ENCODE data around the gene ASCC3. TPM values are rescaled to one million over a fixed set of nuclear protein-coding genes. Genes with fewer than 3 reads are reported as not detected.

The ASCC3 gene
- total RNA-seq, 4 donors from 2014 or later, result 21.2 to 41.4 (median 28.5) TPM

GRCh38 chr6:100883347-100883746, 2.2 kb upstream of the ASCC3 start:
- Histone ChIP-seq H3K4me3 (no peak overlapping the region), H3K4me1 (peaks cover 3 to 30% (median 4%) of the 10 kb centered on the region in 3 donors), H3K27ac (no peak overlapping the region), H3K36me3 (no peaks in the 10 kb centered on the region), H3K27me3 (no peaks in the 10 kb centered on the region), H3K9me3 (no peaks in the 10 kb centered on the region)
- 100% methylated on average over 3 of the region's 3 CpGs for WGBS, 2 donors (ENCODE audit: low coverage in 1 of 2)
- no peak for ATAC-seq
- TF ChIP-seq POLR2A (IDR thresholded peaks at IDR 0.05) (no peak), EP300 (IDR thresholded peaks at IDR 0.05) (no peak), POLR2AphosphoS5 (IDR thresholded peaks at IDR 0.05) (no peak)
- TF ChIP-seq, protein P1, sequence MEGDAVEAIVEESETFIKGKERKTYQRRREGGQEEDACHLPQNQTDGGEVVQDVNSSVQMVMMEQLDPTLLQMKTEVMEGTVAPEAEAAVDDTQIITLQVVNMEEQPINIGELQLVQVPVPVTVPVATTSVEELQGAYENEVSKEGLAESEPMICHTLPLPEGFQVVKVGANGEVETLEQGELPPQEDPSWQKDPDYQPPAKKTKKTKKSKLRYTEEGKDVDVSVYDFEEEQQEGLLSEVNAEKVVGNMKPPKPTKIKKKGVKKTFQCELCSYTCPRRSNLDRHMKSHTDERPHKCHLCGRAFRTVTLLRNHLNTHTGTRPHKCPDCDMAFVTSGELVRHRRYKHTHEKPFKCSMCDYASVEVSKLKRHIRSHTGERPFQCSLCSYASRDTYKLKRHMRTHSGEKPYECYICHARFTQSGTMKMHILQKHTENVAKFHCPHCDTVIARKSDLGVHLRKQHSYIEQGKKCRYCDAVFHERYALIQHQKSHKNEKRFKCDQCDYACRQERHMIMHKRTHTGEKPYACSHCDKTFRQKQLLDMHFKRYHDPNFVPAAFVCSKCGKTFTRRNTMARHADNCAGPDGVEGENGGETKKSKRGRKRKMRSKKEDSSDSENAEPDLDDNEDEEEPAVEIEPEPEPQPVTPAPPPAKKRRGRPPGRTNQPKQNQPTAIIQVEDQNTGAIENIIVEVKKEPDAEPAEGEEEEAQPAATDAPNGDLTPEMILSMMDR (IDR thresholded peaks at IDR 0.05), result no peak

DNA sequence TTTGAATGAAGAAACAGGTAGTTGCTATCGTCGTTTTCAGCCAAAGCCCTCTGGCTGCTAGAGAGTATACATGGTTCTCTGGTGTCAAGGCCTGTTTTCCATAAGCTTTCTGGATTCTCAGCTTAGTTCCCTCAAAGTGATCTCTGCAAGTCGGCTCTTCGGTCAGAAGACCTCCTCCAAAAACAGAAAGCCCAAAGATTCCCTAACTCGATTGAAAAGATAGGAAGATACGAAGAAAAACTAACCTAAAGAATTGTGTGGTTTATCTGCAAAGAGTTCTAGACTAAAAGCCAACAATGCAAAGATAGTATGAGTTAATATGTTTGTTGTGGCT, 545 bp upstream of the ASCC3 start:
- ATAC-seq, result no peak
- H3K4me1 ChIP-seq, result peaks cover 3 to 41% (median 4%) of the 10 kb centered on the region in 3 donors
- H3K36me3 ChIP-seq, result no peaks in the 10 kb centered on the region
- TF ChIP-seq EP300 (IDR thresholded peaks at IDR 0.05), result no peak
- TF ChIP-seq, protein P1 (IDR thresholded peaks at IDR 0.05), result no peak
- TF ChIP-seq POLR2A (IDR thresholded peaks at IDR 0.05), result no peak
- no peak for TF ChIP-seq POLR2AphosphoS5 (IDR thresholded peaks at IDR 0.05)
- 2% methylated on average over 6 of the region's 6 CpGs for WGBS, 2 donors (ENCODE audit: low coverage in 1 of 2)
- peak overlapping the region; percentile 79 to 80 for H3K4me3 ChIP-seq
- H3K27ac ChIP-seq, result peak overlapping the region; percentile 64 to 94 (median 88)
- no peaks in the 10 kb centered on the region for H3K9me3 ChIP-seq
- no peaks in the 10 kb centered on the region for H3K27me3 ChIP-seq

DNA sequence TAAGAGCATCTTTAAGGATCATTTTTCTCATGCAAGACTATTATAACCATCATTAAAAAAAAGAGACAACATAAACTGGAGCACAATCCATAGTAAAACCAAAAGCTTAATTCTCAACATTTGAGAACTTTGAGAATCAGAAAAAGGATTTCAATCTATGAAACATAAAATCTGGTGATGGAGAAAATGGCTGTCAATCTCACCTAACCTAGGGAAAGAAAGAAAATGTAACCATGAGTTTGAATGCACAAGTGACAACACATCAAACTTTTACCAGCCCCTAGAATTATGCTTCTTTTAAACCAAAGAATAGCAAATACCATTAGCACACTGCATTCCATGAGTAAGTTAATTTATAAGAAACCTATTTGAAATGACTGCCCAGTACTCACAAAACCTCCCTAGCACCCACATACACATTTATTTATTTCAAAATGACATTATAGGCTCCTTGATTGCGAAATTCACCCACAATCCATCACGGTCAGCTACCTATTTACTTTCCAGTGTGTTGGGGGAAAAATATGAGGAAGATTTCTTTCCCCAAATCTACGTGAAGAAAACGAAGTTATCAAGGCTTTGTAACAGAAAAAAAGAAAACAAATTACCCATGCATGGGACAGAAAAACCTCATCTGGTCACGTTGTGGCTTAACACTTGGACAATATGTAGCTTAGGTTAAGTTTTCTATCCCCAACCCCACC, 828 bp downstream of the ASCC3 start:
- peak overlapping the region; percentile 79 to 80 for H3K4me3 ChIP-seq
- TF ChIP-seq EP300 (IDR thresholded peaks at IDR 0.05) (no peak), POLR2AphosphoS5 (IDR thresholded peaks at IDR 0.05) (no peak), POLR2A (IDR thresholded peaks at IDR 0.05) (no peak)
- TF ChIP-seq, protein P1 (IDR thresholded peaks at IDR 0.05), result no peak
- H3K4me1 ChIP-seq, result peaks cover 3 to 41% (median 4%) of the 10 kb centered on the region in 3 donors
- H3K27ac ChIP-seq, result peak overlapping the region; percentile 64 to 94 (median 88)
- ATAC-seq, result no peak
- no peaks in the 10 kb centered on the region for H3K36me3 ChIP-seq
- no peaks in the 10 kb centered on the region for H3K27me3 ChIP-seq
- whole genome bisulfite sequencing, 2 donors (ENCODE audit: low coverage in 1 of 2), result 0 to 3% methylated on average over 3 to 5 of the region's 5 CpGs
- H3K9me3 ChIP-seq, result no peaks in the 10 kb centered on the region

DNA sequence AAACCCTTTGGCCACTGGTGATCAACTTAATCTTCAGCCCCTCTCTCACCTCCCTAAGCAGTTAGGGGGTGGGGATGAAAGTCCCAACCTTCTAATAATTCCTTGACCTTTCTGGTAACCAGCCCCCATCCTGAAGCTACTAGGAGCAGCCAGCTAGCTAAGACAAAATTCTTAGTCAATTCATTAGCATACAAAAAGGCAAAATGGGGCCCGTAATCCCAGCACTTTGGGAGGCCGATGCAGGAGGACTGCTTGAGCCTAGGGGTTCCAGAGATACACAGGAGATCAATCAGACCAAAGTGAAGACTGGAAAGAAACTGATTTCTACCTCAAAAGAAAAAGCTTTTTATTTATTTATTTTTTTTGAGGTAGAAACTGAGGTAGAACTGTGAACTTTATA, 1.8 kb downstream of the ASCC3 start:
- Histone ChIP-seq H3K27me3 (no peaks in the 10 kb centered on the region), H3K9me3 (no peaks in the 10 kb centered on the region), H3K36me3 (no peaks in the 10 kb centered on the region), H3K4me1 (peaks cover 3 to 41% (median 4%) of the 10 kb centered on the region in 3 donors), H3K27ac (peak overlapping the region in 2 of 4 donors; percentile 18 to 55), H3K4me3 (no peak overlapping the region)
- WGBS, 2 donors (ENCODE audit: low coverage in 1 of 2), result 92 to 100% methylated on average over 2 of the region's 2 CpGs
- no peak for ATAC-seq
- TF ChIP-seq, protein P1 (IDR thresholded peaks at IDR 0.05), result no peak
- no peak for TF ChIP-seq POLR2AphosphoS5 (IDR thresholded peaks at IDR 0.05)
- no peak for TF ChIP-seq EP300 (IDR thresholded peaks at IDR 0.05)
- no peak for TF ChIP-seq POLR2A (IDR thresholded peaks at IDR 0.05)

- no peak overlapping the region for H3K4me3 ChIP-seq
- no peaks in the 10 kb centered on the region for H3K36me3 ChIP-seq
- no peaks in the 10 kb centered on the region for H3K9me3 ChIP-seq
- H3K27ac ChIP-seq, result peak overlapping the region in 2 of 4 donors; percentile 10 to 55
- peaks cover 3 to 41% (median 4%) of the 10 kb centered on the region in 3 donors for H3K4me1 ChIP-seq
- H3K27me3 ChIP-seq, result no peaks in the 10 kb centered on the region
- no peak for ATAC-seq
- TF ChIP-seq, protein P1 (IDR thresholded peaks at IDR 0.05), result no peak
- TF ChIP-seq POLR2AphosphoS5 (IDR thresholded peaks at IDR 0.05), result no peak
- TF ChIP-seq POLR2A (IDR thresholded peaks at IDR 0.05), result no peak
- no peak for TF ChIP-seq EP300 (IDR thresholded peaks at IDR 0.05)
These were observed 3.3 kb downstream of the ASCC3 start for GRCh38 chr6:100877851-100878250.
